ENCODE results near the gene PAFAH2.

The PAFAH2 gene

DNA sequence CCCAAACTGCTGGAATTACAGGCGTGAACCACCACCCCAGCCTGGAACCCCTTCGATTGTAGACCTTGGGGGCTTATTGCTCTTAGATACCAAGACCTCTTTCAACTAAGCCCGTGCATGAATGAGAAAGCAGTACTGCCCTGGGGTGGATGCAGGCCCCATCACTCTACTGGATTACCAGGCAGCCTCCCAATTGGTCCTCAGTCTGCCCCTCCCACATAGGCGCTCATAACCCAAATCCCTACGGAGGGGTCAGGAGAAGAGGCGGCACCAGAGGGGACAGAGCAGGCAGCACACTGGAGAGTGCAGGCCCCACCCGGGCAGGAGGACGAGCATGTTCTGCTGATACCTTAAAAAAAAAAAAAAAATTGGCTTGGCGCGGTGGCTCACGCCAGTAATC, 79.2 kb downstream of the PAFAH2 start:
- Histone ChIP-seq H3K4me3 (ENCODE audit: low read length) (no peak overlapping the region), H3K27ac (ENCODE audit: low read length) (no peak overlapping the region), H3K36me3 (ENCODE audit: control insufficient read depth, insufficient read depth, low read length) (no peaks in the 10 kb centered on the region), H3K27me3 (ENCODE audit: control insufficient read depth, insufficient read depth, low read length) (no peaks in the 10 kb centered on the region), H3K4me1 (ENCODE audit: control insufficient read depth, insufficient read depth, low read length) (0 out of 2 replicates have a peak, but pooled peaks cover 1% of the 10 kb centered on the region), H3K9me3 (ENCODE audit: control insufficient read depth, insufficient read depth, low read length) (no peaks in the 10 kb centered on the region)
- WGBS (ENCODE audit: insufficient coverage, insufficient read length): no CpG with 5 or more reads among the region's 11 CpGs
- no peak for DNase-seq (ENCODE audit: low read depth, low spot score)

- Histone ChIP-seq H3K4me1 (ENCODE audit: control insufficient read depth, insufficient read depth, low read length) (0 out of 2 replicates have a peak, but pooled peaks cover 1% of the 10 kb centered on the region), H3K36me3 (ENCODE audit: control insufficient read depth, insufficient read depth, low read length) (no peaks in the 10 kb centered on the region), H3K9me3 (ENCODE audit: control insufficient read depth, insufficient read depth, low read length) (no peaks in the 10 kb centered on the region), H3K4me3 (ENCODE audit: low read length) (no peak overlapping the region), H3K27ac (ENCODE audit: low read length) (no peak overlapping the region), H3K27me3 (ENCODE audit: control insufficient read depth, insufficient read depth, low read length) (no peaks in the 10 kb centered on the region)
- WGBS (ENCODE audit: insufficient coverage, insufficient read length): no CpG with 5 or more reads among the region's 5 CpGs
- DNase-seq (ENCODE audit: low read depth, low spot score): no peak
Measured at GRCh38 chr1:25917996-25918395, 79.9 kb downstream of the PAFAH2 start.

DNA sequence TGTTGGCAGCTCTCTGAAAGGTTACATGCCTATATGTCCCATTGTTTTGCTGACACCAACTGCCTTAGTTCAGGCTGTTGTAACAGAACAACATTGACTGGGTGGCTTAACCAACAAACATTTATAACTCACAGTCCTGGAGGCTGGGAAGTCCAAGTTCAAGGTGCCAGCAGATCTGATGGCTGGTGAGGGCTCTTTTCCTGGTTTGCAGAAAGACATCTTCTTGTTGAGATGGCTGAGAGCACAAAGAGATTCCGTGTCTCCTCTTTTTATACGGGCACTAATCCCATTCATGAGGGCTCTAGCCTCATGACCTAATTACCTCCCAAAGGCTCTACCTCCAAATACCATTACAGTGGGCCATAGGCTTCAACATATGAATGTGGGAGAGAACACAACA, 81.4 kb downstream of the PAFAH2 start:
- H3K27ac ChIP-seq (ENCODE audit: low read length): no peak overlapping the region
- H3K4me1 ChIP-seq (ENCODE audit: control insufficient read depth, insufficient read depth, low read length): no peaks in the 10 kb centered on the region
- no CpG with 5 or more reads among the region's 2 CpGs for WGBS (ENCODE audit: insufficient coverage, insufficient read length)
- H3K4me3 ChIP-seq (ENCODE audit: low read length): no peak overlapping the region
- H3K9me3 ChIP-seq (ENCODE audit: control insufficient read depth, insufficient read depth, low read length): no peaks in the 10 kb centered on the region
- H3K27me3 ChIP-seq (ENCODE audit: control insufficient read depth, insufficient read depth, low read length): no peaks in the 10 kb centered on the region
- H3K36me3 ChIP-seq (ENCODE audit: control insufficient read depth, insufficient read depth, low read length): no peaks in the 10 kb centered on the region
- DNase-seq (ENCODE audit: low read depth, low spot score): no peak

DNA sequence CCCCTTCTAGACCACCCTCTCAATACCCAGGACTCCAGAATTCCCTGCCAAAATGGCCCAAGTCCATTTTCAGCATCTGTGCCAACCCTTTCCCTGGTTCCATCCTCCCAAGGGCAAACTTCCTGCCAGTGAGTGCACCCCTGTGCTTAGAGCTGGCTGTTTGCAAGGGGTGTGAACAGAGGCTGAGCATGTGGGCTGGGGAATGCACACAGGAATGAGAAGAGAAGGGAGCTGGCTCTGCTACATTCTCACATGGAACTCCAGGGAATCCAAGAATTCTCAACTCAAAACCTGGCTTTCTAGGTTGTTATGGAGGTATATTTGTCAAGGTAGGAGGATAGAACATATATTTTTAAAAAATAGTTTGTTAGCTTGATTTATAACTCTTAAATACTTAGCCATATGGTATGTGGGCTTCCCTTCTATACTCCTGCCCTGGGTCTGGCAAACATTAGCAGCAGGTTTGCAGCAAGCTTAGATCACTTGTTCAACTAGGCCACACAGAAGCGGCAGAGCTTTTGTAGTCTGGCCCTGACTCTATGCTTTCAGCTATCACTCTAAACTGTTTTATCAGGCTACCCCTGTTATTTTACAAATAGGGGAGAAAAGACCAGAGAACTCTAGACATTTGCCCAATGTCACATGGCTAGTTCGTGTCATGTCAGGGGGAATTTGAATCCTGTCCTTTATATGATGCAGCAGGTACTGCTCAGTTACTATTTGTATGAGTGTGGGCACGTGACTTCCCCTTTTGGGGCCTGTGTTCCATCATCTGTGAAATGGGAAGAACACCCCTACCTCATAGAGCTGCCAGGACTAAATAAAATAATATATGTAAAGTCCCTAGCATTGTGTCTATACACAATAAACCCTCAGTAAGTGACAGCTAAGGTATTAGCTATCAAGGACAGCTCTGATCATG, 83.5 kb downstream of the PAFAH2 start:
- Histone ChIP-seq H3K4me1 (ENCODE audit: control insufficient read depth, insufficient read depth, low read length) (no peaks in the 10 kb centered on the region), H3K27ac (ENCODE audit: low read length) (no peak overlapping the region), H3K36me3 (ENCODE audit: control insufficient read depth, insufficient read depth, low read length) (no peaks in the 10 kb centered on the region), H3K4me3 (ENCODE audit: low read length) (no peak overlapping the region), H3K9me3 (ENCODE audit: control insufficient read depth, insufficient read depth, low read length) (no peaks in the 10 kb centered on the region), H3K27me3 (ENCODE audit: control insufficient read depth, insufficient read depth, low read length) (no peaks in the 10 kb centered on the region)
- WGBS (ENCODE audit: insufficient coverage, insufficient read length): no CpG with 5 or more reads among the region's 3 CpGs
- DNase-seq (ENCODE audit: low read depth, low spot score): no peak

- no peaks in the 10 kb centered on the region for H3K27me3 ChIP-seq (ENCODE audit: control insufficient read depth, insufficient read depth, low read length)
- no peaks in the 10 kb centered on the region for H3K4me1 ChIP-seq (ENCODE audit: control insufficient read depth, insufficient read depth, low read length)
- H3K9me3 ChIP-seq (ENCODE audit: control insufficient read depth, insufficient read depth, low read length): no peaks in the 10 kb centered on the region
- H3K27ac ChIP-seq (ENCODE audit: low read length): no peak overlapping the region
- no peaks in the 10 kb centered on the region for H3K36me3 ChIP-seq (ENCODE audit: control insufficient read depth, insufficient read depth, low read length)
- no peak overlapping the region for H3K4me3 ChIP-seq (ENCODE audit: low read length)
- DNase-seq (ENCODE audit: low read depth, low spot score): no peak
Measured at GRCh38 chr1:25913206-25913605, 84.7 kb downstream of the PAFAH2 start.

DNA sequence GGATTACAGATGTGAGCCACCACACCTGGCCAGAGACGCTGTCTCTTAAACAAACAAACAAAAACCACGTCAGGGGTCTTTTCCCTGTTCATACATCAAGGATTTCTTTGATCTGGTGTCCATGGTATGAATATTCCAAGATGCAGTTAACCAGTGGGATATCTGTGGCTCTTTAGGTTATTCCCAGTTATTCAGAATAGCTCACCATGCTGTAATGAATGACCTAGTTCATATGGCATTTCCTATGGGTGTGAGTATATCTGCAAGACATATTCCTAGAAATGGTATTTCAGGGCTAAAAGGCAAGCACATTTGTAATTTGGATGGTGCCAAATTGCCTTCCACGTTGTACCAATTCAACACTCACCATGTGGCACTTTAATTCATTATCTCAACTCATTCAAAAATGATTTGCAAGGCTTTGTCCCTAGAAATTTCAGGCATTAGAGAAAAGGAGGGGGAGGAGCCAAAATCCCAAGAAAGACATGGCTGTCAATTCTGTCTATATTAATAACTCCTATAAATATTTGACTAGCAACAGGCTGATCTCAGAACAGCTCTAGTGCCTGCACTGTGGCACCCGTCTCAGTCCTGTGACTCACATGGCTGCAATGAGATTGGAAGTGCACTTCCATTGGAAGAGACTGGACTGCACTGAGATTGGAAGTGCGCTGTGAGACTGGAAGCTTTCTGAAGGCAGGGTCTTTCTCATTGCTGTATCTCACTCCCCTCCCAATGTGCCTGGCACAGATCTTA, 85.6 kb downstream of the PAFAH2 start:
- no CpG with 5 or more reads among the region's 5 CpGs for WGBS (ENCODE audit: insufficient coverage, insufficient read length)
- Histone ChIP-seq H3K4me1 (ENCODE audit: control insufficient read depth, insufficient read depth, low read length) (0 out of 2 replicates have a peak, but pooled peaks cover 1% of the 10 kb centered on the region), H3K27ac (ENCODE audit: low read length) (no peak overlapping the region), H3K27me3 (ENCODE audit: control insufficient read depth, insufficient read depth, low read length) (no peaks in the 10 kb centered on the region), H3K9me3 (ENCODE audit: control insufficient read depth, insufficient read depth, low read length) (no peaks in the 10 kb centered on the region), H3K4me3 (ENCODE audit: low read length) (no peak overlapping the region), H3K36me3 (ENCODE audit: control insufficient read depth, insufficient read depth, low read length) (no peaks in the 10 kb centered on the region)
- no peak for DNase-seq (ENCODE audit: low read depth, low spot score)

DNA sequence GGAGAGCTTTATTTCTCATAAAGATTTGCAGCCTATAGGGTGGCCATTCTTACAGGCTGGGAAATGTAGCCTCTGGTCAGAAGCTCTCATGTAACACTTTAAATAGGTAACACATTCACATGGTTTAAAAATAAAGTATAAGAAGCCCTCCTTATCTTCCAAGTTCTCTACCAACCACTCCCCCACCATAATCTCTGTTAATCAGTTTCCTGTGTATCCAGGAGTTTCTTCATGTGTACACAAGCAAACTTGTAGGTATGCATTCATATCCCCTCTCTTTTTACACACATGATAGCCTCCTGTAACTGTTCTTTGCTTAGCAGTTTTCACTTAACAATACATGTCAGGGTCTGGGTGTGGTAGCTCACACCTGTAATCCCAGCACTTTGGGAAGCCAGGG, 86.7 kb downstream of the PAFAH2 start:
- DNase-seq (ENCODE audit: low read depth, low spot score): no peak
- 0 out of 2 replicates have a peak, but pooled peaks cover 1% of the 10 kb centered on the region for H3K4me1 ChIP-seq (ENCODE audit: control insufficient read depth, insufficient read depth, low read length)
- H3K36me3 ChIP-seq (ENCODE audit: control insufficient read depth, insufficient read depth, low read length): no peaks in the 10 kb centered on the region
- no peaks in the 10 kb centered on the region for H3K9me3 ChIP-seq (ENCODE audit: control insufficient read depth, insufficient read depth, low read length)
- no peaks in the 10 kb centered on the region for H3K27me3 ChIP-seq (ENCODE audit: control insufficient read depth, insufficient read depth, low read length)
- H3K27ac ChIP-seq (ENCODE audit: low read length): no peak overlapping the region
- no peak overlapping the region for H3K4me3 ChIP-seq (ENCODE audit: low read length)

All from iPS DF 6.9 (cell line).